NCI-H524 (cell line): ENCODE data around the gene ICA1.

Experiments
- DNase-seq, 2 experiments: peaks; one replicate each; lab custom pipeline; 2025; lab: John Stamatoyannopoulos, UW

Gene ICA1

GRCh38 chr7:8228068-8228467 lies 33.9 kb downstream of the ICA1 start:
- DNase-seq = no peak

GRCh38 chr7:8227261-8227660 lies 34.7 kb downstream of the ICA1 start:
- no peak for DNase-seq

DNA sequence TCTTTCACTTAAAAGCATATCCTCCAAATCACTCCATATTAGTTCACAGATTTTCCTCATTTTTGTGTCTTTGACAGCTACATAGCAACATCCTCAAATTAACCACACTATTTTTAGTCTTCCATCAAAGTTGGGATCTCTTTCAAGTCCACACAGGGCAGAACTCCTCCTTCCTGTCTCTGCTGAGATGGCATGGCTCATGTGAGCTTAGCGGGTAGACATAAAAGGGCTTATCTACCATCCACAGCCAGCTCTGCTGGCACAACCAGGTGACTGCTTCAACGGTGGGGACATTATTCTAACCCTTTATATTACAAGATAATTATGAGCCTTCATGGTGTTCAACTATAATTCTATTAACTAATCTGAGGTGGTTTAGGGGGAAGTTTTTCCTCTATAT lies 35.5 kb downstream of the ICA1 start:
- DNase-seq = no peak

GRCh38 chr7:8221567-8221966 lies 40.4 kb downstream of the ICA1 start:
- DNase-seq = no peak

DNA sequence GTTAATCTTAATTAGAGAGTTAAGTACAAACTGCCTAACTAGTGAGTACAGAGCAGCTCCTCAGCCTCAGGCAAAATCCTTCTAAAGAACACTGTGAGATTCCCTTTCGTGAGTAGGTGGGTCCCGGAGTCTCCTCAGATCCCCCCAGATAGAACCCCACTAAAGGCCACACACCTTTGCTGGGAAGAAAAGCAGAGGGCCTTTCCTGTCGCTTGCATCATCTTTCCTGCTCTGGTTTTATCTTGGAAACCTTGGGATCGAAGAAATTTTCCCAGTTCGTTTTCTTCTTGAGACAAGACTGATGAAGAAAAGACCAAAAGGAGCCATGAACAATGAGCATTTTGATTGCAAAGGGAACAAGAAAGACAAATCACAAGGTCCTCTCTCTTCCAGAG lies 40.9 kb downstream of the ICA1 start:
- DNase-seq = no peak

- no peak for DNase-seq
Measured at GRCh38 chr7:8220376-8221100, 41.4 kb downstream of the ICA1 start.

DNA sequence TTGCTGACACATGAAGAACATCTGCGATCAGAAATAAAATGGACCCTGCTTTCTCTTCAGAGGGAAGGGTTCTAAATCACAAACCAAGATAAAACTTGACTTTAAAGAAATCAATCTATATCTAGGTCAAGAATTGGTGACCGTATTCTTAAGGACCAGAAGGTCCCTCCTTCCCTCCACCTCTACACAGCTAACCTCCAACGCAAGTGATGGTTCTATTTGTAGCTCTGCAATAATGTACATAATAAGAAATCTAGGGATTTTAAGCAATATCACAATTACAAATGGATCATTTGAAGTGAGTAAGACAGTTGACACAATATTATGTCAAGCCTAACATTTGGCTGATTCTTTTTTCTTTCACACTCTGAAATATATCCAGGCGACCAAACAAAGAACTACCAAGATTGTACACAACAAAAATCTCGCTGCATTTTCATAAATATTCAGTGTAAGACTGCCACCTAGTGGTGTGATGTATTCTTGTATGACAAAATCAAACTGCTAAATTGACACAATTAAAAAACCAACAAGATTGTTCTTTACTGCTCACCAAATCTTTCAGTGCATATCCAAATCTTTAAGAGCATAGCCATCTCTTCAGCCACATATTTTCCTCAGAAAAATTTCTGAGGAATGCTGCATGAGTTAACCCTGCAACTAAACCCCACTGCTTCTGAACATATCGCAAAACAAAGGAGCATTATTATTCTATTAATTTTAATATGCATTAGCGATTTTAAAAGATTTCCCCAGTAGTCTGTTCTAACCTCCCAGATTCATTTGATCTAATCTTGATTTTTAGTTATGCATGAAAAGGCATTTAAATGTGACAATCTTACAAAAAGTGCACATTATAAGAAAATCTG lies 44.5 kb downstream of the ICA1 start:
- peak in 1 of 2 experiments; percentile 70 for DNase-seq

- DNase-seq = no peak
Measured at GRCh38 chr7:8216334-8216690, 45.7 kb downstream of the ICA1 start.

DNA sequence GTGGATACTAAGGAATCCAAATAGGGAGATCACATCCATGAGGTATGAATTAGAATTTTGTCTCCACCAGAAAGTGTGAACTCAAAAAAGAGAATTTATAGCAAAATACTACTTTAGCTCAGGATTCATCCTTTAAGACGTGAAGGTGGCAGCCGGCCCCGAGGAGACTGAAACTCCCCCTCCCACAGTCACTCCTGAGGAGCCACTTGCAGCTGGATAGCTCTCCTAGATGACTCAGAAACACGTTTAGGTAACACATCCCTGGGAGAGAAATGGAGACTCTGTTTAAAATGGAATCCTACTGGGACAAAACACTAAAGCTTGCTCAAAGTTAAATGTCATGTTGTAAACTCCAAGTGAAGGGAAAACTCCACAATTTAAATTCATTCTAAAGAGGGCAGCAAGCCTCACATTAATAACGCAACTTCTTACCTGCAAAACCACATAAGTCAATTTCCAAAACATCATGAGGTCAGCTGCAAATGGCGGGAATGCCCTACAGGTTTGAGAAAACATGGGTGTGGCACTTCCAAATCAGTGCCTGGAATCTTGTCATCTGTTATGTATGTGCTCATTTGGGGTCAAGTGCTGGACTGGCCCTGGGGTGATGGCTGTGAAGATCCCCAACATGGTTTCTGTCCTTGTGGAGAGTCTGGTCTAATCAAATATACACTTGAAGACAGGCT lies 46.2 kb downstream of the ICA1 start:
- no peak for DNase-seq

GRCh38 chr7:8214244-8214824 lies 47.6 kb downstream of the ICA1 start:
- DNase-seq = peak in 1 of 2 experiments; percentile 24

DNA sequence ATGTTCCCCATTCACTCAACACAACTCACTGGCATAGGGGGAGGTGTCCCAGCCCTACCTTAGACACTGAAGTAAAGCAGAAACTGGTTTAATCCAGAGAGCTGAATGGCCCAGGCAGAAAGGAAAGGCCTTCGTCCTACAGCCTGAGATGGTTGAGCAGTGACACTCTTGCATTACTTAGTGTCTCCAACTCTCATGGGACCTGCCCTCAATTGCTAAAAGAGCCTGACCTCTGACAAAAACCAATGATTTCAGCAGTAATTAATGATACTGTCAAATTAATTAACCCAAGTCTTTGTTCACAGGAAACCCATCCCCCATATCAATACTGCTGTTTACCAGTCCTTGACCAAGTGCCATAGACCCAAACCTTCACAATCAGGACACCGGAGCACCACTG lies 48.6 kb downstream of the ICA1 start:
- no peak for DNase-seq

DNA sequence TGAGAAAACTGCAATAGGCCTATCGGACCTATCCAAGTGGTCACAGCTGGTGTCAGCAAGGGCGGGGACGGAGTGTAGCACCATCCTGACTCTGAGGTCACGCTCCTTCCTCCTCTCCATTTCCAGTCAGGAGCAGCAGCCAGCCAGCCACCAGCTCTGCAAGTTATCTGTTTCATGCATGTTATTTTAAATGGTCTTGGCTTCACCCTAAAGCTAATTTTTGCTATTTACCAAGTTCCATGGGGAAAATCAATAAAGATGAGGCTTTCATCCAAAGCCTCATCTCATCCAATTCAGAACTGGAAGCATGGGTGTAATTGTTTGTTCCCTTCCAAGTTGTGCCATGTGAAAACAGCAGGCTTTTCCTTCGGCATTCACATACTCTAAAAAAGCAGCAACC lies 49.3 kb downstream of the ICA1 start:
- DNase-seq = no peak

GRCh38 chr7:8211725-8212096 lies 50.3 kb downstream of the ICA1 start:
- no peak for DNase-seq

DNA sequence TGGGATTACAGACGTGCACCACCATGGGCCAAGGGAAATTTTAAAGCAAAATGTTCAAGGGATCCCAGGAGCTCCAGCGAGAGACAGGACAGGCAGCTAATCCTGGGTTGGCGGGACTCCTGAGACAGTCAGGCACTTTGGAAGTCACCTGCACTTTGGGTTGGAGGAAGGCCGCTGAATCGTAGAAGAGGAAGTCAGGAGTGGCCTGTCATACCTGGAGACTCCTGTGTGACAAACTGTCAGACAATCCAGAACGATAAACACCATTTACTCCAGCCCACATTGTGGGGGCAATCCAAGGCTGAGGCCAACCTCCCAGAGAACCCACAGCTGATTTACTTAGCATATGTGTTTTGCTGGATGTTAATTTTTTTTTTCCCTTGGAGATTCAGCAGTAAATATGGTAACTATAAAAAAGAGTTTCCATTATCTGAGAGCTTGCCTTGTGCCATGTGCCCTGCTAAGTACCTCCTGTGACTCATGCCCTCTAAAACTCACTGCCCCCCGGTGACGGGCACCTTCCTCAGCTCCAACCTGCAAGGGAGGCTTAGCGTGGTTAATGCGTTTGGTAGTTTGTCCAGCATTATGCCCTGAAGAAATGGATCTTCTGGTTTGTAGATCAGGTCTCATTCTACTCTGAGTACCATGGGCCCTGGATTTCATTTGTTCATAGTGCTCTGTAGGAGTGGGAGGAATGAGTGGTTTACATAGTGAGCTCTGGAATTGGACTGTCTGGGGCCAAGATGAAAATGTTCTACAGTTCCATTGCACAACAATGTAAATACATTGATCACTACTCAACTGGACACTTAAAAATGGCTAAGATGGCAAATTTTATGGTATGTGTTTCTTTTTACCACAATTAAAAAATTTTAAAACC lies 50.9 kb downstream of the ICA1 start:
- no peak for DNase-seq

- no peak for DNase-seq
Measured at GRCh38 chr7:8209353-8209752, 52.6 kb downstream of the ICA1 start.

- DNase-seq = peak in 1 of 2 experiments; percentile 8
Measured at GRCh38 chr7:8208816-8209215, 53.2 kb downstream of the ICA1 start.

- no peak for DNase-seq
Measured at GRCh38 chr7:8206956-8207355, 55.0 kb downstream of the ICA1 start.

GRCh38 chr7:8205537-8205936 lies 56.4 kb downstream of the ICA1 start:
- DNase-seq = no peak

DNA sequence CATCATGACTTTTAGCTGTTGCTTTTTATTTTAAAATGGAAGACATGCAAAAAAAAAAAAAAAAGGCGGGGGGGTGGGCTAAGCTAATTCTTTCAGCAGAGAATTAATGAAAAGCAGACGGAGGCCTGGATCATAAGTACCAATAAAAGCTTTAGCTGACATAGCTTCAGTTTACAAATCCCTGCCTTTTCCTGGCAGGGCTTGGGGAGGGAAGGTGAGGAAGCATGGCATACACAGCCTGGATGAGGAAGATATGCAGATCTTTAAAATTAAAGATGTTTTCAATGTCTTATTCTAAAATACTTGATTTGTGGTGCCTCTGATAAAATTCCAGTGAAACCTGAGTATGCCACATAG lies 57.0 kb downstream of the ICA1 start:
- peak; percentile 27 to 71 for DNase-seq

- DNase-seq = no peak
Measured at GRCh38 chr7:8204339-8205030, 57.5 kb downstream of the ICA1 start.

DNA sequence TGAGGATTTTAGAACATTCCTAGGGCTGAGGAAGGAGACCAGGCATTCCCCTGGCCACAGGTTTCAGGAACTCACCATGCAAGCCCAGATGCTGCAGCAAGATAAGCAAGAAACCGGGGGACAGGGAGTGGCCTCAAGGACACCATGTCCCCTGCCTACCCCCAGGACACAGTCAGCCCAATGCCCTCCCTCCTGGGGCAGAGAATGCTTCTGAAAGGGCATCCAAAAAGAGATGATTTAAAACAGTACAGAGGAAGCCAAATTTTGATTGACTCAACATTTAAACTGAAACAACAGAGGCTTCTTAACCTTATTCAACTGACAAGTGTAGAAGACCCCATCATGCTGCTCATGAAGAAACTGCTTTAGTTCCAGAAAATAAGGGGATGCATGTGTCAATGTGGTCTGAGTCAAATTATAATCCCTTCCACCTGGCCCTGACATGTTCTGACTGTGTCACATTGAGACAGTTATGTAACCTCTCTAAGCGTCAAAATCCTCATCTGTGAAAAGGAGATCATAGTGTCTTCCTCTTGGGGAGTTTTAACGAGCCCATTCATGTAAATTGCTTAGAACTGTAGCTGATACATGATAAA lies 60.0 kb downstream of the ICA1 start:
- DNase-seq = peak in 1 of 2 experiments; percentile 53
